DMS153 treated with DMSO at 0.1 percent for 48 hours (cell line): ENCODE measurements around the gene ERP27.
A peak's percentile ranks its signal among the peaks of the same experiment; 100 is the strongest.

ENCODE experiments used
- DNase-seq: peaks from one replicate; lab custom pipeline; 2025; ENCODE audit not compliant: unreplicated experiment; lab: John Stamatoyannopoulos, UW

Gene ERP27

GRCh38 chr12:14959916-14960496, 21.7 kb upstream of the ERP27 start:
- no peak for DNase-seq

GRCh38 chr12:14959463-14959862, 21.1 kb upstream of the ERP27 start:
- DNase-seq, result no peak

- DNase-seq, result no peak
Observed at GRCh38 chr12:14959126-14959440, 20.7 kb upstream of the ERP27 start.

- no peak for DNase-seq
Observed at GRCh38 chr12:14958361-14959125, 20.2 kb upstream of the ERP27 start.

- DNase-seq, result no peak
Observed at GRCh38 chr12:14957551-14958168, 19.3 kb upstream of the ERP27 start.

- no peak for DNase-seq
Observed at GRCh38 chr12:14956905-14957304, 18.6 kb upstream of the ERP27 start.

GRCh38 chr12:14956024-14956891, 17.9 kb upstream of the ERP27 start:
- DNase-seq, result no peak

- no peak for DNase-seq
Observed at GRCh38 chr12:14954269-14954668, 15.9 kb upstream of the ERP27 start.

GRCh38 chr12:14953752-14954151, 15.4 kb upstream of the ERP27 start:
- no peak for DNase-seq

- peak; percentile 65 for DNase-seq
Observed at GRCh38 chr12:14952299-14952921, 14.1 kb upstream of the ERP27 start.

- DNase-seq, result no peak
Observed at GRCh38 chr12:14951851-14952250, 13.5 kb upstream of the ERP27 start.

GRCh38 chr12:14950982-14951746, 12.8 kb upstream of the ERP27 start:
- no peak for DNase-seq

GRCh38 chr12:14950421-14950820, 12.1 kb upstream of the ERP27 start:
- no peak for DNase-seq

- no peak for DNase-seq
Observed at GRCh38 chr12:14949631-14950030, 11.3 kb upstream of the ERP27 start.

- DNase-seq, result no peak
Observed at GRCh38 chr12:14948672-14949071, 10.3 kb upstream of the ERP27 start.

- DNase-seq, result no peak
Observed at GRCh38 chr12:14946861-14947260, 8.5 kb upstream of the ERP27 start.

GRCh38 chr12:14946162-14946561, 7.8 kb upstream of the ERP27 start:
- no peak for DNase-seq

GRCh38 chr12:14942196-14942931, 4.0 kb upstream of the ERP27 start:
- DNase-seq, result no peak

GRCh38 chr12:14941369-14941768, 3.0 kb upstream of the ERP27 start:
- DNase-seq, result no peak

- no peak for DNase-seq
Observed at GRCh38 chr12:14937689-14938088, 648 bp downstream of the ERP27 start.
